ENCODE results near the gene IL17B.

Gene IL17B

DNA sequence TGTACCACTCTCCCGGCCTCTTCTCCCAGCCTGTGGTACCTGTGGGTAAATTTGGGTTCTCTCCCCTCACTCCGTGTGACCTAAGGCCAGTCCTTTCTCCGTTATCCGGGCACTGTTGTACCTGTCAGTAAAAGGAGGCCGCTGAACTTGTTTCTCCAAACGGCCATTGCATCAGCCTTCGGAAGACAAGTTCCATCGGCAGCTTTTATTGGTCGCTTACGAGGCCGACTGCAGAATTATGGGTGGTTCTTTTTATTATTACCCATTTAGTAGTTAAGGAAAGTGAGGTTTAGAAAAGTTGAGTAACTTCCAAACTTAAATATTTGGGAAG, 33.2 kb downstream of the IL17B start:
- Histone ChIP-seq H3F3A (ENCODE audit: insufficient read depth, low read length) (no peaks in the 10 kb centered on the region), H3K4me2 (ENCODE audit: low read length) (peak overlapping the region; percentile 81), H3K79me2 (ENCODE audit: insufficient read depth, low read length) (peaks cover 23% of the 10 kb centered on the region), H3K4me1 (ENCODE audit: insufficient read depth, low read length, severe bottlenecking) (peaks cover 35% of the 10 kb centered on the region), H3K9me2 (ENCODE audit: low read depth, low read length) (no peaks in the 10 kb centered on the region), H3K36me3 (ENCODE audit: insufficient read depth, low read length) (peaks cover 39% of the 10 kb centered on the region), H2AFZ (ENCODE audit: low read length) (no peak overlapping the region), H3K9ac (ENCODE audit: low read length) (peak overlapping the region; percentile 93), H3K27me3 (ENCODE audit: insufficient read depth, low read length) (no peaks in the 10 kb centered on the region), H4K20me1 (ENCODE audit: insufficient read depth, low read length) (no peaks in the 10 kb centered on the region), H3K4me3 (ENCODE audit: low read depth, low read length, poor library complexity, severe bottlenecking) (peak overlapping the region; percentile 88), H3K27ac (ENCODE audit: low read depth, low read length, poor library complexity, severe bottlenecking) (peak overlapping the region; percentile 70), H3K9me3 (ENCODE audit: low read length) (no peaks in the 10 kb centered on the region)
- TF ChIP-seq, protein P1, sequence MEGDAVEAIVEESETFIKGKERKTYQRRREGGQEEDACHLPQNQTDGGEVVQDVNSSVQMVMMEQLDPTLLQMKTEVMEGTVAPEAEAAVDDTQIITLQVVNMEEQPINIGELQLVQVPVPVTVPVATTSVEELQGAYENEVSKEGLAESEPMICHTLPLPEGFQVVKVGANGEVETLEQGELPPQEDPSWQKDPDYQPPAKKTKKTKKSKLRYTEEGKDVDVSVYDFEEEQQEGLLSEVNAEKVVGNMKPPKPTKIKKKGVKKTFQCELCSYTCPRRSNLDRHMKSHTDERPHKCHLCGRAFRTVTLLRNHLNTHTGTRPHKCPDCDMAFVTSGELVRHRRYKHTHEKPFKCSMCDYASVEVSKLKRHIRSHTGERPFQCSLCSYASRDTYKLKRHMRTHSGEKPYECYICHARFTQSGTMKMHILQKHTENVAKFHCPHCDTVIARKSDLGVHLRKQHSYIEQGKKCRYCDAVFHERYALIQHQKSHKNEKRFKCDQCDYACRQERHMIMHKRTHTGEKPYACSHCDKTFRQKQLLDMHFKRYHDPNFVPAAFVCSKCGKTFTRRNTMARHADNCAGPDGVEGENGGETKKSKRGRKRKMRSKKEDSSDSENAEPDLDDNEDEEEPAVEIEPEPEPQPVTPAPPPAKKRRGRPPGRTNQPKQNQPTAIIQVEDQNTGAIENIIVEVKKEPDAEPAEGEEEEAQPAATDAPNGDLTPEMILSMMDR (IDR thresholded peaks at IDR 0.05; ENCODE audit: low read length): no peak
- TF ChIP-seq EZH2 (IDR thresholded peaks at IDR 0.05; ENCODE audit: borderline replicate concordance, low read length): no peak

DNA sequence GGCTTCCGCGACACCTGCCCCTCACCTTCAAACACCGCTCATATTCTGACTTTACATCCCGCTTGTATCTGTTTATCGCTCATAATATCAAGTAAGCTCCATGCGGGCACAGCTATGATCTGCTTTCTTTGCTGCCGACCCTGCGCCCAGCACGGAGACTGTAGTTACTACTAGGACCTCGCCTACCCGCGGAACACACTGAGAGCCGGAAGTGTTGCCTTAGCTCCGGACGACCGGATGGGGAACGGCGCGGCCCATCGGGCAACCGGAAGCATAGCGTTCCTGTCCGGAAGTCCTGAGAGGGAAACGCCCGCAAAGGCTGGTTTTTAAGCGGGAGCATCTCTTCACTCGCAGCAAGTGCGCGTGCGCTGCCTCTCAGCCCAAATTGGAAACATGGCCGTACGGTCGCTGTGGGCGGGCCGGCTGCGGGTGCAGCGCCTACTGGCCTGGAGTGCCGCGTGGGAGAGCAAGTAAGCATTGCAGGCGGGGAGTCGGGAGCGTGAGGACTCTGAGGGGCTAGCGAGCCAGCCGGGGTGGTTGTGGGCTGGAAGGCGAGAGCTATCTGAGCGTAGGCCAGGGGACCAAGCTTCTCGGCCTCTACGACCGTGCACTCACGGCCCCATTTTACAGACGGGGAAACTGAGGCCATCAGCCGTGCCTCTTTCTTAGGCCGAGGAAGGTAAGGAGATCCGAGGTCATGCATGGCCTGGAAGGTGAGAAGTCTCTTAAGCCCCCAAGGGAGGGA, 33.8 kb downstream of the IL17B start, which contains the start of gene GRPEL2:
TSS of gene GRPEL2 (plus strand) at position 353 of the 745 bp plus-strand sequence. CDS start at position 394, 41 bp downstream.
- no peaks in the 10 kb centered on the region for H3K27me3 ChIP-seq (ENCODE audit: insufficient read depth, low read length)
- H3K36me3 ChIP-seq (ENCODE audit: insufficient read depth, low read length): peaks cover 33% of the 10 kb centered on the region
- H3K4me1 ChIP-seq (ENCODE audit: insufficient read depth, low read length, severe bottlenecking): peaks cover 35% of the 10 kb centered on the region
- H3K27ac ChIP-seq (ENCODE audit: low read depth, low read length, poor library complexity, severe bottlenecking): peak within 1 kb of the TSS; percentile 75
- H3K9me2 ChIP-seq (ENCODE audit: low read depth, low read length): no peaks in the 10 kb centered on the region
- H3K9me3 ChIP-seq (ENCODE audit: low read length): no peaks in the 10 kb centered on the region
- peak within 1 kb of the TSS; percentile 88 for H3K4me3 ChIP-seq (ENCODE audit: low read depth, low read length, poor library complexity, severe bottlenecking)
- peak within 1 kb of the TSS; percentile 81 for H3K4me2 ChIP-seq (ENCODE audit: low read length)
- H4K20me1 ChIP-seq (ENCODE audit: insufficient read depth, low read length): no peaks in the 10 kb centered on the region
- H3K79me2 ChIP-seq (ENCODE audit: insufficient read depth, low read length): peaks cover 23% of the 10 kb centered on the region
- H2AFZ ChIP-seq (ENCODE audit: low read length): peak within 1 kb of the TSS; percentile 52; the same call in 1 of the 2 replicates
- H3F3A ChIP-seq (ENCODE audit: insufficient read depth, low read length): no peaks in the 10 kb centered on the region
- peak within 1 kb of the TSS; percentile 93 for H3K9ac ChIP-seq (ENCODE audit: low read length)
- TF ChIP-seq, protein P1 (IDR thresholded peaks at IDR 0.05; ENCODE audit: low read length): no peak
- TF ChIP-seq EZH2 (IDR thresholded peaks at IDR 0.05; ENCODE audit: borderline replicate concordance, low read length): no peak

DNA sequence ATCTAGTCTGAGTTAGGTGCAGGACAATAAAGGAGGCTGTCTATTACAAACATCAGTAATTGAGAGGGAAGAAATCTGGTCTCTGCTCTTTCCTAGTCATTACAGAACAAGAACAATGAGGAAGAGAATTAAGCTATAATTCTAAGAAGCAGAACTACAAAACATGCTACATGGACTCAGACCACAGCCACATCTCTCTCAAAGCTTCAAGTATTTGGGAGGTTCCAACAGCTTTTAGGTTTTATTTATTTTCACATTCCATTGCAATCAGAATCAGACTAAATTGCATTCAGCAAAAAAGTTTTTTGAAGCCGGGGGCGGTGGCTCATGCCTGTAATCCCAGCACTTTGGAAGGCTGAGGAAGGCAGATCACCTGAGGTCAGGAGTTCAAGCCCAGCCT, 34.9 kb downstream of the IL17B start:
- H2AFZ ChIP-seq (ENCODE audit: low read length): no peak overlapping the region
- H3K4me2 ChIP-seq (ENCODE audit: low read length): peak overlapping the region; percentile 77
- H3K36me3 ChIP-seq (ENCODE audit: insufficient read depth, low read length): peaks cover 21% of the 10 kb centered on the region
- peak overlapping the region; percentile 88 for H3K4me3 ChIP-seq (ENCODE audit: low read depth, low read length, poor library complexity, severe bottlenecking)
- peaks cover 23% of the 10 kb centered on the region for H3K79me2 ChIP-seq (ENCODE audit: insufficient read depth, low read length)
- no peaks in the 10 kb centered on the region for H3K27me3 ChIP-seq (ENCODE audit: insufficient read depth, low read length)
- H3K9me2 ChIP-seq (ENCODE audit: low read depth, low read length): no peaks in the 10 kb centered on the region
- peak overlapping the region; percentile 93; the same call in 1 of the 2 replicates for H3K9ac ChIP-seq (ENCODE audit: low read length)
- H3F3A ChIP-seq (ENCODE audit: insufficient read depth, low read length): no peaks in the 10 kb centered on the region
- H3K9me3 ChIP-seq (ENCODE audit: low read length): no peaks in the 10 kb centered on the region
- H3K4me1 ChIP-seq (ENCODE audit: insufficient read depth, low read length, severe bottlenecking): peaks cover 35% of the 10 kb centered on the region
- H4K20me1 ChIP-seq (ENCODE audit: insufficient read depth, low read length): no peaks in the 10 kb centered on the region
- no peak overlapping the region for H3K27ac ChIP-seq (ENCODE audit: low read depth, low read length, poor library complexity, severe bottlenecking)
- TF ChIP-seq EZH2 (IDR thresholded peaks at IDR 0.05; ENCODE audit: borderline replicate concordance, low read length): no peak
- TF ChIP-seq, protein P1 (IDR thresholded peaks at IDR 0.05; ENCODE audit: low read length): no peak
